ENCODE measurements around the gene STYX. TPM values are rescaled to one million over a fixed set of nuclear protein-coding genes. Genes with fewer than 3 reads are reported as not detected.

Gene STYX
- polyA plus RNA-seq, 3 donors = 4.5 to 7.8 (median 5.7) TPM

Other genes with a start within 250 kb of the STYX start
- gene TXNDC16, start 177.7 kb upstream of the STYX start, polyA plus RNA-seq = 1 to 10 TPM; 2.4 to 5.2 (median 2.6) TPM
- under 1 TPM; 0.17 to 0.48 (median 0.45) TPM for gene GPR137C, start 177.3 kb upstream of the STYX start, polyA plus RNA-seq
- gene ERO1A, start 34.6 kb upstream of the STYX start, polyA plus RNA-seq = 10 to 100 TPM in 2 of 3 donors, 1 to 10 TPM in 1; 9.3 to 15.1 (median 11.4) TPM
- gene PSMC6, start 23.0 kb upstream of the STYX start, polyA plus RNA-seq = 10 to 100 TPM; 40.4 to 66.6 (median 53.8) TPM
- 10 to 100 TPM; 13.1 to 15.1 (median 13.9) TPM for gene GNPNAT1, start 61.4 kb downstream of the STYX start, polyA plus RNA-seq
- 100 to 1,000 TPM in 1 of 3 donors, 10 to 100 TPM in 2; 16.7 to 159 (median 92.0) TPM for gene FERMT2, start 220.9 kb downstream of the STYX start, polyA plus RNA-seq

Measured in adipose tissue (tissue), 3 donors.